ENCODE data around the gene DDX1. TPM values are rescaled to one million over a fixed set of nuclear protein-coding genes. Genes with fewer than 3 reads are reported as not detected.

The DDX1 gene
- total and polyA plus RNA-seq, 2 donors from 2014 or later, result 84.0 to 90.0 TPM

DNA sequence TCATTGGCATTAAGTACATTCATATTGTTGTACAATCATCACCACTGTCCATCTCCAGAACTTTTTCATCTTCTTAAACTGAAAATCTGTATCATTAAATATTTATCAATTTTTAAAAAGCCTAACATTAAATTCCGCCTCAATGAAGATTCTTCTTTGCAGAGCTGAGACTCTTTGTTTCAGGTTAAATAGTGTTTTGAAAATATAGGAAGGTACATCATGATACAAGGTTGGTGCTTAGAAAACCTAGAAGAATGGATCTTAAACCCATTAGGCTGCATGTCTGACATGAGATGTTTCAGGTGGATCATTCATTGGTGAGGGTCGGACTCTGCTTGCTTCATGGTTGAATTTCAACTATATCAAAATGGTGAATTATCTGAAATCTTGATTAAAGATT lies 30.5 kb downstream of the DDX1 start:
- H3K27me3 ChIP-seq (ENCODE audit: control insufficient read depth, insufficient read depth, low read length), result no peaks in the 10 kb centered on the region
- H3K9ac ChIP-seq (ENCODE audit: low read length in 3 of 3), result no peak overlapping the region
- H3K9me3 ChIP-seq (ENCODE audit: control insufficient read depth in 2 of 3, insufficient read depth in 1 of 3, low read length in 3 of 3), result no peaks in the 10 kb centered on the region
- H3K27ac ChIP-seq (ENCODE audit: low read depth in 2 of 2, low read length in 2 of 2), result no peak overlapping the region
- TF ChIP-seq, protein P1, sequence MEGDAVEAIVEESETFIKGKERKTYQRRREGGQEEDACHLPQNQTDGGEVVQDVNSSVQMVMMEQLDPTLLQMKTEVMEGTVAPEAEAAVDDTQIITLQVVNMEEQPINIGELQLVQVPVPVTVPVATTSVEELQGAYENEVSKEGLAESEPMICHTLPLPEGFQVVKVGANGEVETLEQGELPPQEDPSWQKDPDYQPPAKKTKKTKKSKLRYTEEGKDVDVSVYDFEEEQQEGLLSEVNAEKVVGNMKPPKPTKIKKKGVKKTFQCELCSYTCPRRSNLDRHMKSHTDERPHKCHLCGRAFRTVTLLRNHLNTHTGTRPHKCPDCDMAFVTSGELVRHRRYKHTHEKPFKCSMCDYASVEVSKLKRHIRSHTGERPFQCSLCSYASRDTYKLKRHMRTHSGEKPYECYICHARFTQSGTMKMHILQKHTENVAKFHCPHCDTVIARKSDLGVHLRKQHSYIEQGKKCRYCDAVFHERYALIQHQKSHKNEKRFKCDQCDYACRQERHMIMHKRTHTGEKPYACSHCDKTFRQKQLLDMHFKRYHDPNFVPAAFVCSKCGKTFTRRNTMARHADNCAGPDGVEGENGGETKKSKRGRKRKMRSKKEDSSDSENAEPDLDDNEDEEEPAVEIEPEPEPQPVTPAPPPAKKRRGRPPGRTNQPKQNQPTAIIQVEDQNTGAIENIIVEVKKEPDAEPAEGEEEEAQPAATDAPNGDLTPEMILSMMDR (IDR thresholded peaks at IDR 0.05; ENCODE audit: borderline replicate concordance, extremely low read depth, insufficient read depth), result no peak
- DNase-seq (no peak), FAIRE-seq (no peak)
- H3K4me1 ChIP-seq (ENCODE audit: control insufficient read depth in 2 of 3, insufficient read depth in 2 of 3, low read depth in 1 of 3, low read length in 3 of 3), result no peaks in the 10 kb centered on the region
- intact Hi-C loops (cut with DNase I), result no loop called here
- H3K36me3 ChIP-seq (ENCODE audit: control insufficient read depth in 2 of 3, insufficient read depth in 3 of 3, low read length in 3 of 3), result peaks cover 18 to 30% (median 20%) of the 10 kb centered on the region in 3 donors
- no peak overlapping the region for H3K4me3 ChIP-seq (ENCODE audit: low read length in 3 of 3)

DNA sequence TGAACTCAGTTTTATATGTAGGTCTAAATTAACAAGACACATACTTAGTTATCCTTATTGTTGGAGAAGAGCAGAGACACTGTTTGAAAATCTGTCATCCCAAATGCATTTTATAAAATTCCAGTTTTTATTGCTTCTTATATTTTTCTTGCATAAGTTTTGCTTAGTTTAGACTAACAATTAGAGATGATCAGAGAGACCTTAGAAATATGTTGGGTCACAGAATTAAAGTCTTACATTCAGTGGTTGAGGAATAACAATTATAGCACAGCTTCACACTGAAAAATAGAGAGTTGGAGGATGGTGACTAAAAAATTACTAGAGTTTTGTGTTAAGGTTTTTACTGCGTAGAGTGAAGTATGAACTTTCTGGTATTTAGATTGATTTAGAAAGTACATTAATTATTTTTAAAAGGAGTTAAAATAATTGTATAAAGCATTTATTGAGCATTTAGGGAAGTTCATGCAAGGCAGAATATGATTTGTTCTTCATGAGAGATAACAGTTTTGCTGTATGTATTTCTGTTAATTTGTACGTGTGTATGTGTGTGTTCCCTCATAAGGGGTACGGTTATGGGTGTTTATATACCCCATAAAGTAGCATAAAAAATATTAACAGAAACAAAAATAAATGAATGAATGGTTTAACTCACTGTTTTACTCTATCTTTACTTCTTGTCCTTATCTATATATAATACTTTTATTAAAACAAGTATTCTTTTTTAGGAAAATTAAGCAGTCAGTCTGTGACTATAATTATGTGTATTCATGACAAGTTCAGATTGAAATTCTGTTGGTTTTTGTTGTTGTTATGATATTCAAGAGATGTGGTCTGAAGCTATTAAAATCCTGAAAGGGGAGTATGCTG lies 31.2 kb downstream of the DDX1 start:
- Histone ChIP-seq H3K9me3 (ENCODE audit: control insufficient read depth in 2 of 3, insufficient read depth in 1 of 3, low read length in 3 of 3) (no peaks in the 10 kb centered on the region), H3K4me1 (ENCODE audit: control insufficient read depth in 2 of 3, insufficient read depth in 2 of 3, low read depth in 1 of 3, low read length in 3 of 3) (no peaks in the 10 kb centered on the region), H3K36me3 (ENCODE audit: control insufficient read depth in 2 of 3, insufficient read depth in 3 of 3, low read length in 3 of 3) (peaks cover 18 to 35% (median 22%) of the 10 kb centered on the region in 3 donors), H3K9ac (ENCODE audit: low read length in 3 of 3) (no peak overlapping the region), H3K27ac (ENCODE audit: low read depth in 2 of 2, low read length in 2 of 2) (no peak overlapping the region), H3K27me3 (ENCODE audit: control insufficient read depth, insufficient read depth, low read length) (no peaks in the 10 kb centered on the region), H3K4me3 (ENCODE audit: low read length in 3 of 3) (no peak overlapping the region)
- intact Hi-C loops (cut with DNase I), result no loop called here
- FAIRE-seq, result no peak
- no peak for DNase-seq
- TF ChIP-seq, protein P1 (IDR thresholded peaks at IDR 0.05; ENCODE audit: borderline replicate concordance, extremely low read depth, insufficient read depth), result no peak

DNA sequence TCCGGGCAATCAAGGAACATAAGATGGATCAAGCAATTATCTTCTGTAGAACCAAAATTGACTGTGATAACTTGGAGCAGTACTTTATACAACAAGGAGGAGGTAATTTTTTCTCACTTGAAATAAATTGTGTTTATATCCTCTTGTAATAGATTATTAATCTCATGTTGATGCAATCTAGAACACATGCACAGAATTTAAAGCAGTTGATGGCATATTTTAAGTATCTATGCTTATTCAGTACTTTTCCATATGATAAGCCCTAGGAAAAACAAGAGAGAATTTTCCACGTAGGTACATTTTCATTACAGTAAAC lies 31.8 kb downstream of the DDX1 start:
- DNase-seq, result no peak
- Histone ChIP-seq H3K4me3 (ENCODE audit: low read length in 3 of 3) (no peak overlapping the region), H3K9me3 (ENCODE audit: control insufficient read depth in 2 of 3, insufficient read depth in 1 of 3, low read length in 3 of 3) (no peaks in the 10 kb centered on the region), H3K9ac (ENCODE audit: low read length in 3 of 3) (no peak overlapping the region), H3K27me3 (ENCODE audit: control insufficient read depth, insufficient read depth, low read length) (no peaks in the 10 kb centered on the region), H3K36me3 (ENCODE audit: control insufficient read depth in 2 of 3, insufficient read depth in 3 of 3, low read length in 3 of 3) (peaks cover 14 to 32% (median 22%) of the 10 kb centered on the region in 3 donors), H3K4me1 (ENCODE audit: control insufficient read depth in 2 of 3, insufficient read depth in 2 of 3, low read depth in 1 of 3, low read length in 3 of 3) (no peaks in the 10 kb centered on the region), H3K27ac (ENCODE audit: low read depth in 2 of 2, low read length in 2 of 2) (no peak overlapping the region)
- intact Hi-C loops (cut with DNase I), result no loop called here
- FAIRE-seq, result no peak
- TF ChIP-seq, protein P1 (IDR thresholded peaks at IDR 0.05; ENCODE audit: borderline replicate concordance, extremely low read depth, insufficient read depth), result no peak

Measured in kidney (tissue), 14 donors.